Measurements from ENCODE around the gene PTX4. TPM values are rescaled to one million over a fixed set of nuclear protein-coding genes. Genes with fewer than 3 reads are reported as not detected.
A peak's percentile ranks its signal among the peaks of the same experiment; 100 is the strongest.

PTX4 gene
- total RNA-seq, 1 experiment from 2014 or later = not detected

DNA sequence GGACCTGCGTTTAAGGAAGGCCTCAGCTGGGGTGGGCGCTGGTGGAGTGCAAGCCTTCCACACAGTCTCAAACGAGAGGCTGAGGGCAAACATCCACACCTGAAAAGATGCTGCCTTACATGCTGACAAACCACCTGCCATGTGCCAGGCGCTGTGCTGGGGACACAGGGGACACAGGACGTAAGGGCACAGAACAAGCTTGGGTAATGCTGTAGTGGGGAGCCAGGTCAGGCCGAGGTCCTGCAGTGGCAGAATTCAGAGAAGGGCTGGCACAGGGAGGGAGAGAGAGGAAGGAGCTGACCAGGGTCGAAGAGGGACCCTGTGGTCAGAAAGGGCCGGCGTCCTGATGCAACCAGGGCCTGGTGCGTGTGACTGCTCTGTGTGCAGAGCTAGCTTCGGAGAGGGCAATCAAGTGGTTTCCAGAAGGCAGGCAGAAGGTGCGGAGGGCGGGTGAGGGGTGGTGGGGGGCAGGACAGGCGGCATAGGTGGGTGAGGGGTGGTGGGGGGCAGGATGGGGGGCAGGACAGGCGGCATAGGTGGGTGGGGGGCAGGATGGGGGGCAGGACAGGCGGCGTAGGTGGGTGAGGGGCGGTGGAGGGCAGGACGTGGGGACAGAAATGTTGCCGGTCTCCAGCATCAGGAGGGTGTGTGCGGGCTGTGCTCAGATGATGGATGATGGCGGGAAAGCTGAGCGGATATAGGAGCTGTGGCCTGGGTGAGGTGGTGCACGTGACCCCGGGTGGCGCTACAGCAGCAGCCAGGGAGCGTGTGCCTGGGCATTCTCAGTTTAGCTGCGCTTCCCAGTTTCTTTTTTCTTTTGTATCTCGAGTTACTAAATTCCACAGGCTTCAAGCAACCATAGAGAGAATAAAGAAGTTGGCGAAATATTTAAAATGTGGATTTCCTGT is 23.2 kb upstream of the PTX4 start:
- no peak overlapping the region for H2AFZ ChIP-seq (ENCODE audit: low read length)
- no peak overlapping the region for H3K56ac ChIP-seq (ENCODE audit: insufficient read length, low read depth, low read length)
- H4K91ac ChIP-seq (ENCODE audit: insufficient read length, low read depth, low read length) = no peak overlapping the region
- no peak overlapping the region for H2BK120ac ChIP-seq (ENCODE audit: low read depth, low read length, poor library complexity, severe bottlenecking)
- H3K18ac ChIP-seq (ENCODE audit: insufficient read length, low read depth, low read length) = no peak overlapping the region
- H3K79me1 ChIP-seq (ENCODE audit: insufficient read depth, low read depth, low read length, poor library complexity, severe bottlenecking) = no peaks in the 10 kb centered on the region
- H3K36me3 Mint-ChIP-seq (ENCODE audit: insufficient read depth in 1 of 3, low read depth in 3 of 3) = peaks cover 12 to 38% (median 35%) of the 10 kb centered on the region in 3 experiments; a peak in 6 of 7 replicates
- no peak overlapping the region for H4K5ac ChIP-seq (ENCODE audit: insufficient read length, low read depth, low read length)
- no peak overlapping the region for H3T11ph ChIP-seq (ENCODE audit: low read length)
- H3K4me1 ChIP-seq (ENCODE audit: insufficient read depth, low read length) = no peaks in the 10 kb centered on the region
- H3K79me2 ChIP-seq (ENCODE audit: insufficient read depth, low read length) = no peaks in the 10 kb centered on the region
- no peaks in the 10 kb centered on the region for H3K27me3 ChIP-seq (ENCODE audit: insufficient read depth, low read length)
- H2BK20ac ChIP-seq (ENCODE audit: low read depth, low read length, poor library complexity, severe bottlenecking) = no peak overlapping the region
- no peak for DNase-seq
- H3K27ac Mint-ChIP-seq = peak overlapping the region in 1 of 3 experiments; percentile 41; a peak in 1 of 7 replicates
- no peak overlapping the region for H3K9ac ChIP-seq (ENCODE audit: extremely low read depth, insufficient read length, low read length)
- H2BK5ac ChIP-seq (ENCODE audit: insufficient read length, low read length) = no peak overlapping the region
- H3K4me1 Mint-ChIP-seq = no peaks in the 10 kb centered on the region
- H3K23me2 ChIP-seq (ENCODE audit: insufficient read length, low read depth, low read length, poor library complexity, severe bottlenecking) = no peaks in the 10 kb centered on the region
- no peak overlapping the region for H3K4ac ChIP-seq (ENCODE audit: low read depth, low read length)
- no peak overlapping the region for H3K27ac ChIP-seq (ENCODE audit: insufficient read length, low read depth, low read length)
- WGBS (ENCODE audit: extremely low coverage, insufficient read length, low lambda C conversion rate) = no CpG with 5 or more reads among the region's 30 CpGs
- H2BK12ac ChIP-seq (ENCODE audit: insufficient read length, low read depth, low read length) = no peak overlapping the region
- no peak overlapping the region for H3K23ac ChIP-seq (ENCODE audit: insufficient read length, low read depth, low read length)
- H3K27me3 Mint-ChIP-seq (ENCODE audit: low read depth) = no peaks in the 10 kb centered on the region; the same call in 1 of the 2 replicates
- no peak overlapping the region for H2AK5ac ChIP-seq (ENCODE audit: insufficient read length, low read length)
- TF ChIP-seq, protein P1, sequence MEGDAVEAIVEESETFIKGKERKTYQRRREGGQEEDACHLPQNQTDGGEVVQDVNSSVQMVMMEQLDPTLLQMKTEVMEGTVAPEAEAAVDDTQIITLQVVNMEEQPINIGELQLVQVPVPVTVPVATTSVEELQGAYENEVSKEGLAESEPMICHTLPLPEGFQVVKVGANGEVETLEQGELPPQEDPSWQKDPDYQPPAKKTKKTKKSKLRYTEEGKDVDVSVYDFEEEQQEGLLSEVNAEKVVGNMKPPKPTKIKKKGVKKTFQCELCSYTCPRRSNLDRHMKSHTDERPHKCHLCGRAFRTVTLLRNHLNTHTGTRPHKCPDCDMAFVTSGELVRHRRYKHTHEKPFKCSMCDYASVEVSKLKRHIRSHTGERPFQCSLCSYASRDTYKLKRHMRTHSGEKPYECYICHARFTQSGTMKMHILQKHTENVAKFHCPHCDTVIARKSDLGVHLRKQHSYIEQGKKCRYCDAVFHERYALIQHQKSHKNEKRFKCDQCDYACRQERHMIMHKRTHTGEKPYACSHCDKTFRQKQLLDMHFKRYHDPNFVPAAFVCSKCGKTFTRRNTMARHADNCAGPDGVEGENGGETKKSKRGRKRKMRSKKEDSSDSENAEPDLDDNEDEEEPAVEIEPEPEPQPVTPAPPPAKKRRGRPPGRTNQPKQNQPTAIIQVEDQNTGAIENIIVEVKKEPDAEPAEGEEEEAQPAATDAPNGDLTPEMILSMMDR (conservative IDR thresholded peaks at IDR 0.05) = no peak; the same call in 2 of the 3 replicates
- H3K4me2 ChIP-seq (ENCODE audit: insufficient read depth, insufficient read length, low read length) = no peak overlapping the region
- H3K14ac ChIP-seq (ENCODE audit: insufficient read depth, low read length) = no peak overlapping the region
- H4K8ac ChIP-seq (replicated peaks; ENCODE audit: insufficient read length, low read depth, low read length) = no peak overlapping the region
- H3K9me3 Mint-ChIP-seq = peaks cover 6 to 15% of the 10 kb centered on the region in 2 experiments; a peak in 3 of 5 replicates
- H4K20me1 ChIP-seq (ENCODE audit: control insufficient read depth, insufficient read depth, insufficient read length) = no peaks in the 10 kb centered on the region
- no peak overlapping the region for H3K4me3 Mint-ChIP-seq
- H3K9me3 ChIP-seq (ENCODE audit: control insufficient read depth, low read depth, low read length) = no peaks in the 10 kb centered on the region
- H2BK15ac ChIP-seq (ENCODE audit: low read depth, low read length) = no peak overlapping the region

Data from H9 (cell line).